CD4-positive, alpha-beta T cell treated with Interleukin-6 at 100 ng/mL for 8 hours (primary cell): ENCODE data around the gene DDA1.

Experiments
- DNase-seq: peaks from one replicate; pipeline ENCODE4 v3.0.0-alpha.2; 2020; ENCODE audit warnings: mixed read lengths, low spot score

Gene DDA1

GRCh38 chr19:17312189-17313113, 3.1 kb downstream of the DDA1 start:
- no peak for DNase-seq

DNA sequence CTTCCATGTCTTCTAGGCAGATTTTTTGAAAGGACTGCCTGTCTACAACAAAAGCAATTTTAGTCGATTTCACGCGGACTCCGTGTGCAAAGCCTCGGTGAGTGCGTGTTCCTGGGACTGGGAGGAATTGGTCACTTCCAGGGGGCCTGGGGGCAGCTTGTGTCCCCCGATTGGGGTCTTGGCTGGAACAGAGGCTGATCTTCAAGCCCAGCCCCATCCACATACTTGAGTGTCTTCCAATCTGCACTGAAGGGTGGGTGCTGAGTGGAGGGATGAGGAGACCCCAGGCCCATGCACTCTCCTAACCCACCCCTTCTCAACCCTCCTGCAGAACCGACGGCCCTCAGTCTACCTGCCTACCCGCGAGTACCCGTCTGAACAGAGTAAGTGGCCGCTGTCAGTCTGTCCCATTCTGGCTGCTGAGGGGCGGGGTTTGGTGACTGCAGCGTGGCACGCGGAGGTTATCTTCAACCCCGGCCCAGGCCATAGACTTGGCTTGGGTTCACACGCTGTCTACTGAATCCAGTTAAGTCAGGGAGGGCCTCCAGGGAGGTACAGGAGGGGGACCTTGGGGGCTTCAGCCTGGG, 4.7 kb downstream of the DDA1 start:
- DNase-seq = no peak

- DNase-seq = no peak
These were observed 9.6 kb downstream of the DDA1 start for GRCh38 chr19:17318966-17319365.

GRCh38 chr19:17319473-17320238, 10.3 kb downstream of the DDA1 start:
- DNase-seq = no peak

DNA sequence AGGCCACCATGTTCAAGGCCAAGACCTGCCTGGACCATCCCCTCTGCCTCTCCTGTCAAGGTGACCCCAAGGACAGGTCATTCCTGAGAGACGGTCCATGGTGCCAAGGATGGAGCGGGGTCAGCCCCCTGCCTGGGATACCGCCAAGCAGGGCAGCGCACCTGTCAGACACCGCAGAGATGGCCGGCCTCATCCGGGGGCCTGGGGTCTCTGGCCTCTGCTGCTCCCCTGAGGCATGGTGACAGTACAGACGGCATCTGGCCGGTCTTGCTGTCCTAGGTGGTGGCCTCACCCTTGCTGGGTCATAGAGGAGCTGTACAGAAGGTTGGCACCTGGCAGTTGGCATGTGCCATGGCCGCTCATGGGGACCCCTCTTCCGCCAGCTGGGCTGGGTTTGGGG, 11.1 kb downstream of the DDA1 start:
- DNase-seq = no peak

DNA sequence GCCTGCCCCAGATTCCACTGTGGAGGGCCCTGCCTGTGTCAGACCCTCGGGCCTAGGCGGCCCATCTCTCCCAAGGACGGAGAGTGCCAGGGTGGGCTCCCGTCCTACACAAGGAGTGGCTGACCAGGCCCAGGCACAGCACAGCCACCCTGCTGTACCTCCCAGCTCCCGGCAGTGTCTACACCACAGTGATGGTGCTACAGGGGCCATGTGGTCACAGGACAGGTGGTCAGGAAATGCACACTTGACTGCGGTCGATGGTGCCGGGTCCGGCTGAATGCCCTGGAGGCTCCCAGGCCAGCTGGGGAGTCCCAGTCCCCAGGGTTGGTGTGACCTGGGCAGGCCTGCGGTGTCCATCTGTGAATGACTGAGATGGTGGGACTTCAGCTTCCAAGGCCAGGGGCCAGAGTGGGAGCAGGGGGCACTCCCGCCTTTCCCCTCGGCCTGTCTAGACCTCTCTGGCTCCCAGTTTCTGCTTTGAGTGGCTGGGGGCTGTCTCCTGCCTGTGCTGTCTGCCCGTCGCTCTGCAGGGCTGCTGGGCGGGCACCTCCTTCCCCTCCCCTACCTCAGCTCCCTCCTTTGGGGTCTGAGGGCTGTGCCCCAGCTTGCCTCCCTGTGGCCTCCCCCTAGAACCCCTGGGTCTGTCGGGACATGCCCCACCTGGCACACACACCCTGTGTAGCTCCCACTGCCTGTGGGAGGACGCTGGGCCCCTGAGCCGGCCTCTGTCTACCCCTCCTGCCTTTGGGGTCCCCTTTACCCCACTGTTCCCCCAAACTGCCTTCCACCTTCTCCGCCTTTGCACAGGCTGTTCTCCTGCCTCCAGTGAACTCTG, 12.5 kb downstream of the DDA1 start:
- no peak for DNase-seq

DNA sequence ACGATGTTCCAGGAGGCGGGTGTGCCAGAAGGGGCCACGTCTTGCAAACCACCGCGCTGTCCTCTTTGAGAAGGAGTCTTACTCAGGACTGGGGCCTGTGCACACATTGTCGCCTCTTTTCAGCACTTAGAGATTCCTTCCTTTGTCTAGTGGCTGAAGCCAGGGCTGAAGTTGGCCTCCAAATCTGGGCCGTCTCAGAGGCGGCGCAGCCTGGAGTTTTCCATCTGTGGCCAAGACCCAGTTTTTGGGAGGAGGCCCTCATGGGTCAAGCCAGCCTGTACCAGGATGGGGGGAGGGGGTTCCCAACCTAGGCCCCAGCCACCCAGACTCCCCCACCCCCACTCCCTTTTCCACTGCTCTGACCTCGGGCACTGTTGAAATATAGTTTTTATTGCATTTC, 13.5 kb downstream of the DDA1 start:
- DNase-seq = no peak

GRCh38 chr19:17323300-17323963, 14.1 kb downstream of the DDA1 start:
- no peak for DNase-seq

DNA sequence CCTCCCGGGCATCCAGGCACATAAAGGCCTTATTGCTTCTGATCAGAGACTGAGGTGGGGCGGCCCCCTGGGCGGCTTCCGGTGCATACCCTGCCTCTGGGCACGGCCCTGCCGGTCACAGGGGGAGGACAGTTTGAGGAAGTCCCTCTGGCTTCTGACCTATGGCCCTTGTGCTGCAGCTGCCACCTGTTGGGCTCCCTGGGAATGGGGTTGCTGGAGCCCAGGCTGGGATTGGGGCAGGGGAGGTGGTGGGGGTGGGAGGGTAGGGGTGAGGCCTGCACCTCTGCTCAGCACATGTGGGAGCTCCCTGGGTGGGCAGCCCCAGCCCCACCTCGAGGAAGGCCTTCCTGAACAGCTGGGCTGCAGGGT, 14.6 kb downstream of the DDA1 start:
- no peak for DNase-seq

GRCh38 chr19:17324357-17325114, 15.2 kb downstream of the DDA1 start:
- DNase-seq = no peak

GRCh38 chr19:17325133-17325532, 15.8 kb downstream of the DDA1 start:
- DNase-seq = no peak

GRCh38 chr19:17325881-17326594, 16.7 kb downstream of the DDA1 start:
- no peak for DNase-seq

DNA sequence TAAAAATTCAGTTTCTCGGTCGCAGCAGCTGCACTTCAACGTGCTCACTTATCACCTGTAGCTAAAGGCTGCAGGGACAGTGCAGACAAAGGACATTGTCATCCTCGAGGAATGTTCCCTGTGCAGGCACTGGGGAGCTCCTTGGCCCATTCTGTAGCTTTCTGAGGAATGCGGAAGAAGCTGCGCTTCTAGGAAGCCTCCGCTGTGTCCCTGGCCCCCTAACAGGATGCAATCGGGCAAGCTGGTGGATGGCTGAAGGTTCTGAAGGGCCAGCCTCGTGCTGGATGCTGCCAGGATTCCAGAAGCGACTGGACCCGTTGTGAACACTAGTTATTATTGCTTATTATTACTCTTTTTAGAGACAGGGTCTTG, 17.2 kb downstream of the DDA1 start:
- no peak for DNase-seq

- DNase-seq = no peak
These were observed 17.8 kb downstream of the DDA1 start for GRCh38 chr19:17327068-17327653.

DNA sequence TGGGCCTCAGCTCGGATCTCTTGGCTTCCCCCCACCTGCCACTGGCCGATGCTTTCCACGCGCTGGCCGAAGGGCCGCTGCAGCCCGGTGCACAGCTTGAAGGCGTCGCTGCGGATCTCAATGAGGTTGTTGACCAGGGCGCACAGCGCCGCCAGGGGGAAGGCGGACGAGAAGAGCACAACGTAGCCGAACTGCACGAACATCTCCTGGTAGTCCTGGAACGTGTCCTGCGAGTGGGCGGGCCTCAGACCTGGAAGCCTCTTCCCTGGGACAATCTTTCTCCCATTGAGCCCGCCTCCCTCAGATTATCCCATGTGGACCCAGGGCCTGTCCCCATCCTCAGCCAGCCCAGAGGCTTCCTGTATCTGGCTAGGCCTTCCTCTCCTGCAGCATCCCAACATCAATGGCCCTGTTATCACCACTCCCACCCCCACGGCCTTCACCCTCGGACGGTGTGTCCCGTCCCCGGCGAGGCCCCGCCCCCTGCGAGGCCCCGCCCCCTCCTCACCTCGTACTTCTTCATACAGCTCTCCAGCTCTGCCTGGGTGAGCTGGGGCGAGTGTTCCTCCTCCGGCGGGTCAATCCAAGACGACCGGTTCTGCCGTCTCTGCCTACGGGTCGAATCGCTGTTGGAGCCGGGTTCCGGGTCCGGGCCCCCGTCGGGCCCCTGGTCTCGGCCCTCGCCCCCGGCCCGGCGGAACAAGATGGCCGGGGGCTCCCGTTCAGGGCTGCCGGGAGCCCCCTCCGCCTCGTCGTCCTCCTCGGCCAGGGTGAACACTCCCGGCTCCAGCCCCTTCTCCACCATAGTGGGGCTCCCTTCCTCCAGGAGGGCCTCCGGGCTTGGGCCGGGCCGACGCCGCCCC, 18.5 kb downstream of the DDA1 start:
- peak; percentile 64 for DNase-seq

DNA sequence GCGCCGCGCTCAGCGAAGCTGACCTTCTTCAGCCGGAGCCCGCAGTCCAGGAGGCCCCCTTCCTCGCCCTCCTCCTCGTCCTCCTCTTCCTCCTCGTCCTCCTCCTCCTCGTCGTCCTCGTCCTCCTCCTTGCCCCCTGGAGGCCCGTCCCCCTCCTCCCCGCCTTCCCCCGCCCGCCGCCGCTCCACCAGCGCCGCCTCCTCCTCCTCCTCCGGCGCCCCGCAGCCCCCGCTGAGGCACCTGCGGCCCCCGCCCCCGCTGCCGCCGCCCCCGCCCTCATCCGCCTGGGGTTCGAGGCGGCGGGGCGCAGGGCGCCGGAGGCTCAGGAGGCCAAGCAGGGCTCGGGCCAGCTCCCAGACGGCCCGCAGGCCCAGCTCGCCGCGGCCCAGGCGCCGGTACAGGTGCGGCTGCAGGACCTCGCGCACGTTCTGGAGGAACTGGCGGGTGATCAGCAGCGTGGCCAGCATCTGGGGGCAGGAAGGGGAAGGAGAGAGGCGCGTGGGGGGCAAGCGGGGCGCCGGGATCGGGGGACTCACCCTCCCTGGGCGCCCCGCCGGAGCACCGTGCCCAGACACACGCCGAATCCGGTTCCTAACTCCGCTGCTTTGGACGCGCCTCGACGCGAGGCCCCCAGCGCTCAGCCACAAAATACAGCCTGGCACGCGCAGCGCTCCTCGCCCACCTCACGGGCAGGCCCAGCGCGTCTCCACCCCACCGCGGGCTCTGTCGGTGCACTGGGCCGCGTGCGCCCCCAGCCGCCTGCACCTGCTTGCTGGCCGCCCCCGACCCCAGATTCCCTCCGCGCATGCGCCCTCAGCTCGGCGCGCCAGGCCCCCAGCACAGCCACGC, 19.4 kb downstream of the DDA1 start:
- peak; percentile 55 for DNase-seq

GRCh38 chr19:17329366-17330261, 20.3 kb downstream of the DDA1 start:
- DNase-seq = no peak
